C4-2B (cell line): ENCODE measurements around the gene GALNT10.
"Not testable (repeated sequence)": the region's sequence is repeated elsewhere in the genome, so short reads cannot be mapped to it uniquely, and the experiment has no call there.

Experiments used
- H3K27ac ChIP-seq: fragments of 450-650 bp; 2 replicates; pipeline ENCODE4 v1.5.1; 2017
- ZFX ChIP-seq: fragments of 450-650 bp; IDR thresholded peaks from 2 replicates; pipeline ENCODE4 v1.6.1; 2017
- TF ChIP-seq, protein P1 (sequence below): fragments of 450-650 bp; conservative IDR thresholded peaks from 2 replicates; pipeline ENCODE4 v1.5.1; 2017; ENCODE audit warnings: mild to moderate bottlenecking

Gene GALNT10, protein sequence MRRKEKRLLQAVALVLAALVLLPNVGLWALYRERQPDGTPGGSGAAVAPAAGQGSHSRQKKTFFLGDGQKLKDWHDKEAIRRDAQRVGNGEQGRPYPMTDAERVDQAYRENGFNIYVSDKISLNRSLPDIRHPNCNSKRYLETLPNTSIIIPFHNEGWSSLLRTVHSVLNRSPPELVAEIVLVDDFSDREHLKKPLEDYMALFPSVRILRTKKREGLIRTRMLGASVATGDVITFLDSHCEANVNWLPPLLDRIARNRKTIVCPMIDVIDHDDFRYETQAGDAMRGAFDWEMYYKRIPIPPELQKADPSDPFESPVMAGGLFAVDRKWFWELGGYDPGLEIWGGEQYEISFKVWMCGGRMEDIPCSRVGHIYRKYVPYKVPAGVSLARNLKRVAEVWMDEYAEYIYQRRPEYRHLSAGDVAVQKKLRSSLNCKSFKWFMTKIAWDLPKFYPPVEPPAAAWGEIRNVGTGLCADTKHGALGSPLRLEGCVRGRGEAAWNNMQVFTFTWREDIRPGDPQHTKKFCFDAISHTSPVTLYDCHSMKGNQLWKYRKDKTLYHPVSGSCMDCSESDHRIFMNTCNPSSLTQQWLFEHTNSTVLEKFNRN

GRCh38 chr5:154190595-154191304, at the start of gene GALNT10:
Gene GALNT10, plus strand, starts transcription at chr5:154190733. Its CDS starts 134 bp downstream, at chr5:154190867.
- H3K27ac ChIP-seq = peak within 1 kb of the TSS; percentile 83
- no peak for TF ChIP-seq ZFX
- TF ChIP-seq, protein P1, sequence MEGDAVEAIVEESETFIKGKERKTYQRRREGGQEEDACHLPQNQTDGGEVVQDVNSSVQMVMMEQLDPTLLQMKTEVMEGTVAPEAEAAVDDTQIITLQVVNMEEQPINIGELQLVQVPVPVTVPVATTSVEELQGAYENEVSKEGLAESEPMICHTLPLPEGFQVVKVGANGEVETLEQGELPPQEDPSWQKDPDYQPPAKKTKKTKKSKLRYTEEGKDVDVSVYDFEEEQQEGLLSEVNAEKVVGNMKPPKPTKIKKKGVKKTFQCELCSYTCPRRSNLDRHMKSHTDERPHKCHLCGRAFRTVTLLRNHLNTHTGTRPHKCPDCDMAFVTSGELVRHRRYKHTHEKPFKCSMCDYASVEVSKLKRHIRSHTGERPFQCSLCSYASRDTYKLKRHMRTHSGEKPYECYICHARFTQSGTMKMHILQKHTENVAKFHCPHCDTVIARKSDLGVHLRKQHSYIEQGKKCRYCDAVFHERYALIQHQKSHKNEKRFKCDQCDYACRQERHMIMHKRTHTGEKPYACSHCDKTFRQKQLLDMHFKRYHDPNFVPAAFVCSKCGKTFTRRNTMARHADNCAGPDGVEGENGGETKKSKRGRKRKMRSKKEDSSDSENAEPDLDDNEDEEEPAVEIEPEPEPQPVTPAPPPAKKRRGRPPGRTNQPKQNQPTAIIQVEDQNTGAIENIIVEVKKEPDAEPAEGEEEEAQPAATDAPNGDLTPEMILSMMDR = no peak; the same call in 1 of the 2 replicates

- no peak overlapping the region for H3K27ac ChIP-seq
- TF ChIP-seq, protein P1 = no peak
- TF ChIP-seq ZFX = no peak
Measured at GRCh38 chr5:154141745-154142221, 48.8 kb upstream of the GALNT10 start.

GRCh38 chr5:154143211-154143641, 47.3 kb upstream of the GALNT10 start:
- no peak overlapping the region; the same call in 1 of the 2 replicates for H3K27ac ChIP-seq

DNA sequence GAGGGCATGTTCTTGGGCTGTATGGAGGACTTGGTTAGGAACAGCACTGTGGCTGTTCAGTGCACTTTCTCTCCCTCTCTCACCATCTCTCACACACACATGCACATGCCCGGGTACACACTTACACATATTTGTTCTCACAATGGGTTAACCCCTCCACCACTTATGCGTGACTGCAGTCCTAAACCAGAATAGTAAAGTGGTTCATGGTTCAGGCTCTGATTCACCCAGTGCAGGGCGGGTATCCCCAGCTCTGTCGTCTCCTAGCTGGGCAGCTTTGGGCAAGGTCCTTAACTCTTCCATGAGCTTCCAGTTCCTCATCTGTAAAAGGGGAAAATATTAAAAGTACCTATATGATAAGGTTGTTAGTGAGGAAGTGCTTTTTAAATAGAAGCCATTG, 45.3 kb upstream of the GALNT10 start:
- no peak overlapping the region for H3K27ac ChIP-seq
- TF ChIP-seq ZFX = no peak
- TF ChIP-seq, protein P1 = no peak

More at GRCh38 chr5:154143211-154143641, 47.3 kb upstream of the GALNT10 start:
- TF ChIP-seq, protein P1 = no peak
- TF ChIP-seq ZFX = no peak

DNA sequence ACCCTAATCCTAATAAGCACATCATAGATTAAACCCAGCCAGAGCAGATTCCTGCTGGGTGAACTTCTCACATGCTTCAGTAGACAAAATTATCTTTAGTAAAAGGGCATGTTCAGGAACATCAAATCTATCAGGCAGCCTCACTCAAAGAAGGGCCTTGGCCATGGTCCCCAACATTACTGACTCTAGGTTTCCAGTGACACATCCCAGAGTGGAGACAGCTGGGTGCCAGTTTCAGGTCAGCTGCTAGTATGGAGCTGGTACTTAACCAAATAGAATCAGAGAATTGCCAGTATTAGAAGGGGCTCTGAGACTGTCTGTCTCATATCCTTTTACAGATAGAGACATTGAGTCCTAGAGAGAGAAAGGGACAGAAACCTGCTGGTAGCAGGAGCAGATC, 44.1 kb upstream of the GALNT10 start:
- no peak for TF ChIP-seq ZFX
- TF ChIP-seq, protein P1 = no peak
- no peak overlapping the region for H3K27ac ChIP-seq

DNA sequence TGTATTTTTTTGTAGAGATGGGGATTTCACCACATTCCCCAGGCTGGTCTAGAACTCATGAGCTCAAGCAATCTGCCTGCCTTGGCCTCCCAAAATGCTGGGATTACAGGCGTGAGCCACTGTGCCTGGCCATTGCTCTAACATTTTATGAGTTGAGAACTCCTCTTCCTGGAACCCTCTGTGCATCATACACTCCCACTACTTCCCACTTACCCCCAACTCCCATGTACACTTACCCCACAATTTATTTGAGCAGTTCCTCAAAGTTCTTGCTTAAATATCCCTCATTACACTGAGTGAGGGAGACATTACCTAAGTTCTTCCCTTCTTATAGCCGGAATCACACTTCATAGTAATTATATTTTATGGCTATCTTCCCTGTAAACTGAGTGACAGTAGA, 42.9 kb upstream of the GALNT10 start:
- no peak for TF ChIP-seq ZFX
- TF ChIP-seq, protein P1 = no peak

GRCh38 chr5:154150471-154150870, 40.1 kb upstream of the GALNT10 start:
- not testable (repeated sequence) for H3K27ac ChIP-seq

More for the DNA sequence above, 42.9 kb upstream of the GALNT10 start:
- no peak overlapping the region for H3K27ac ChIP-seq
